Neural cell (in vitro differentiated cells): ENCODE measurements around the gene USP30. TPM values are rescaled to one million over a fixed set of nuclear protein-coding genes. Genes with fewer than 3 reads are reported as not detected.

Experiments used
- H2AFZ ChIP-seq: fragments of 200-600, 300-800 bp; sonication (generic), shearing (Covaris generic); 2 replicates; pipeline ENCODE4 v1.6.0; 2014; ENCODE audit warnings: low read depth, mild to moderate bottlenecking, antibody characterized with exemption, low read length, moderate library complexity
- H3F3A ChIP-seq: fragments of 200-600 bp; shearing (Covaris generic); 2 replicates; pipeline ENCODE4 v1.6.1; 2016; ENCODE audit warnings: mild to moderate bottlenecking, moderate library complexity, mixed read lengths, antibody characterized with exemption, low read length; ENCODE audit not compliant: insufficient read depth, poor library complexity, severe bottlenecking
- H3K27ac ChIP-seq: fragments of 200-600, 300-800 bp; sonication (generic), shearing (Covaris generic); 2 replicates; pipeline ENCODE4 v1.5.1; 2014; ENCODE audit warnings: mild to moderate bottlenecking, low read length, moderate library complexity
- H3K27me3 ChIP-seq: fragments of 300-800, 200-600 bp; sonication (generic), shearing (Covaris generic); 2 replicates; pipeline ENCODE4 v1.6.0; 2014; ENCODE audit warnings: mild to moderate bottlenecking, low read depth, low read length, moderate library complexity; ENCODE audit not compliant: insufficient read depth
- H3K36me3 ChIP-seq: fragments of 300-800, 200-600 bp; sonication (generic), shearing (Covaris generic); 2 replicates; pipeline ENCODE4 v1.5.1; 2014; ENCODE audit warnings: mild to moderate bottlenecking, antibody characterized with exemption, low read length, moderate library complexity; ENCODE audit not compliant: insufficient read depth
- H3K4me2 ChIP-seq: fragments of 300-800, 200-600 bp; sonication (generic), shearing (Covaris generic); 2 replicates; pipeline ENCODE4 v1.6.0; 2014; ENCODE audit warnings: mild to moderate bottlenecking, low read length
- H3K4me3 ChIP-seq: fragments of 300-800, 200-600 bp; sonication (generic), shearing (Covaris generic); 2 replicates; pipeline ENCODE4 v1.5.1; 2014; ENCODE audit warnings: mild to moderate bottlenecking, low read length, moderate library complexity
- H3K79me2 ChIP-seq: fragments of 200-600 bp; shearing (Covaris generic); replicated peaks from 2 replicates; pipeline ENCODE4 v1.6.0; 2014; ENCODE audit warnings: mild to moderate bottlenecking, low read length, moderate library complexity; ENCODE audit not compliant: insufficient read depth
- H3K9ac ChIP-seq: fragments of 300-800, 200-600 bp; sonication (generic), shearing (Covaris generic); 2 replicates; pipeline ENCODE4 v1.6.1; 2016; ENCODE audit warnings: mild to moderate bottlenecking, low read length, mixed read lengths
- H3K9me2 ChIP-seq: fragments of 200-600 bp; shearing (Covaris generic); 2 replicates; pipeline ENCODE4 v1.6.1; 2016; ENCODE audit warnings: mild to moderate bottlenecking, low read length, mixed read lengths; ENCODE audit not compliant: insufficient read depth
- H3K9me3 ChIP-seq: fragments of 200-600, 300-800 bp; sonication (generic), shearing (Covaris generic); 2 replicates; pipeline ENCODE4 v1.6.1; 2016; ENCODE audit warnings: mild to moderate bottlenecking, mixed run types, low read length, moderate library complexity, mixed read lengths
- H4K20me1 ChIP-seq: fragments of 200-600 bp; shearing (Covaris generic); 2 replicates; pipeline ENCODE4 v1.6.1; 2016; ENCODE audit warnings: mild to moderate bottlenecking, mixed run types; ENCODE audit not compliant: insufficient read depth
- EP300 ChIP-seq: fragments of 450-650 bp; conservative IDR thresholded peaks from 2 replicates; pipeline ENCODE4 v1.6.1; 2014; ENCODE audit warnings: antibody characterized with exemption, mild to moderate bottlenecking, moderate library complexity; ENCODE audit not compliant: poor library complexity, severe bottlenecking
- EZH2 ChIP-seq: fragments of 200-600, 300-800 bp; shearing (Covaris generic), sonication (generic); IDR thresholded peaks from 2 replicates; pipeline ENCODE4 v1.6.1; 2014; ENCODE audit warnings: antibody characterized with exemption, low read length, borderline replicate concordance, mild to moderate bottlenecking; ENCODE audit not compliant: insufficient read depth, poor library complexity, severe bottlenecking
- MXI1 ChIP-seq: fragments of 450-650 bp; conservative IDR thresholded peaks from 2 replicates; pipeline ENCODE4 v1.6.1; 2014; ENCODE audit warnings: antibody characterized with exemption, mild to moderate bottlenecking; ENCODE audit not compliant: poor library complexity, severe bottlenecking
- POLR2AphosphoS5 ChIP-seq: IDR thresholded peaks from 2 replicates; pipeline ENCODE4 v1.6.1; 2012
- RAD21 ChIP-seq: fragments of 450-650 bp; conservative IDR thresholded peaks from 2 replicates; pipeline ENCODE4 v1.6.1; 2014; ENCODE audit warnings: antibody characterized with exemption, mild to moderate bottlenecking, moderate library complexity
- SMC3 ChIP-seq: fragments of 450-650 bp; conservative IDR thresholded peaks from 2 replicates; pipeline ENCODE4 v1.6.1; 2014; ENCODE audit warnings: antibody characterized with exemption, mild to moderate bottlenecking, moderate library complexity; ENCODE audit not compliant: poor library complexity
- TAF1 ChIP-seq: IDR thresholded peaks from 2 replicates; pipeline ENCODE4 v1.6.1; 2012; ENCODE audit warnings: low read depth
- polyA plus RNA-seq: library from polyadenylated mRNA; depleted of rRNA; stranded (reverse); fragments of >200 nt; gene quantifications from 2 replicates; pipeline ENCODE4 v1.2.3, GENCODE V29; 2014
- TF ChIP-seq, protein P1 (sequence below): IDR thresholded peaks from 2 replicates; pipeline ENCODE4 v1.6.1; 2012; ENCODE audit warnings: borderline replicate concordance
- TF ChIP-seq, protein P2 (sequence below): fragments of 450-650 bp; IDR thresholded peaks from 2 replicates; pipeline ENCODE4 v1.5.1; 2014; ENCODE audit warnings: antibody characterized with exemption, mild to moderate bottlenecking, moderate library complexity; ENCODE audit not compliant: poor library complexity, severe bottlenecking

Gene USP30
- polyA plus RNA-seq, 1 donor from 2014 or later: 37.2 TPM

DNA sequence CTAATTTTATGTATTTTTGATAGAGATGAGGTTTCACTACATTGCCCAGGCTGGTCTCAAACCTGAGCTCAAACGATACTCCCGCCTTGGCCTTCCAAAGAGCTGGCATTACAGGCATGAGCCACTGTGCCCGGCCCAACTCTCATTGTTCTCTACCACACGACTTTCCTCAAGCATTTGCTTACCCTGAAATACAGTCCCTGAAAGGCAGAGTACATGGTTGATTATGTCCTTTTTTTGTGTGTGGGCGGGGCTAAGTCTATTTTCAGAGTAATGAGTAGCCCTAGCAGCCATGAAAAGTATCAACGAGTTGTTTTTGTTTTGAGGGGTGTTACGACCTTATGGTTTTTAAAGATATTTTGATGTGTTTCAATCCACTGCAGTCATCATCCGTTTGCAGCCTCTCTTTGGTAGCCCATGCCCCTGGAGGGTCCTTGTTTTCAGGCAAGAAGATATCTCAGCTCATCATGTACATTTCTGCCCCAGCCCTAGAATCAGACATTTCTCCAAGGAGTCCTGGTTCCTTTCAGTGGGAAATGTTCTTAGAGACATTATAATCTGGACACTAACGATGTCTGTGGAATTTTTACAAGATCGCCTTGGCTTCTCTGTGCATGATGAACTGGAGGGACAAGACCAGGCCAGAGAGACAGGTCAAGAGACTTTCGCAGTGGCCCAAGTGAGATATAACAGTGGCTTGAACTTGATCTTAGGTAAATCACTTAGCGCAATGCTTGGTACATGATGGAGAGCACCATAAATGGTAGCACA, 72.7 kb downstream of the USP30 start:
- Histone ChIP-seq H4K20me1 (no peaks in the 10 kb centered on the region), H3K27ac (no peak overlapping the region), H3K4me2 (no peak overlapping the region), H2AFZ (no peak overlapping the region), H3K9me3 (no peaks in the 10 kb centered on the region), H3K4me3 (no peak overlapping the region), H3K79me2 (no peaks in the 10 kb centered on the region), H3K27me3 (no peaks in the 10 kb centered on the region), H3F3A (no peaks in the 10 kb centered on the region), H3K9ac (no peak overlapping the region), H3K9me2 (no peaks in the 10 kb centered on the region), H3K36me3 (no peaks in the 10 kb centered on the region)
- TF ChIP-seq SMC3 (no peak), EP300 (no peak), MXI1 (no peak)

DNA sequence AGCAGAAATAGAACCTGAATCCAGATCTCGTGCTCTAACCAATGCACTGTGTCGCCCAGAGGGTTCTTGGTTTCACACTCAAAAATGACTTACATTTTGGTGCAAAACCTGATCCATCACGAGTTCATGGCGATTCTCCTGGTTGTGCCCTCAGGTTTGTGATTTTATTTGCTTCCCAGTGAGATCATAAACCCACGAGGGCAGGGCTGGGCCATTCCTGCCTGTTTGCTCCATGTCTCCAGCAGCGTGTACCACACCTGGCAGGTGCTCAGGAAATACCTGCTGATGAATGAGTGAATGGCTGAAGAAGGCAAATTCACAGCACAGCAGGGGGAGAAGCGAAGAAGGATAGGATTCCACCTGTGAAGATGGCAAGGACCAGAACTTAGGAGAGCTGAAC, 73.4 kb downstream of the USP30 start:
- H3F3A ChIP-seq: no peaks in the 10 kb centered on the region
- no peak for TF ChIP-seq SMC3
- no peak overlapping the region for H3K9ac ChIP-seq
- H3K9me2 ChIP-seq: no peaks in the 10 kb centered on the region
- no peaks in the 10 kb centered on the region for H3K9me3 ChIP-seq
- H3K27me3 ChIP-seq: no peaks in the 10 kb centered on the region
- no peak overlapping the region for H2AFZ ChIP-seq
- no peaks in the 10 kb centered on the region for H3K36me3 ChIP-seq
- no peak overlapping the region for H3K4me2 ChIP-seq
- no peak overlapping the region for H3K27ac ChIP-seq
- H3K4me3 ChIP-seq: no peak overlapping the region
- H3K79me2 ChIP-seq: no peaks in the 10 kb centered on the region
- no peaks in the 10 kb centered on the region for H4K20me1 ChIP-seq

DNA sequence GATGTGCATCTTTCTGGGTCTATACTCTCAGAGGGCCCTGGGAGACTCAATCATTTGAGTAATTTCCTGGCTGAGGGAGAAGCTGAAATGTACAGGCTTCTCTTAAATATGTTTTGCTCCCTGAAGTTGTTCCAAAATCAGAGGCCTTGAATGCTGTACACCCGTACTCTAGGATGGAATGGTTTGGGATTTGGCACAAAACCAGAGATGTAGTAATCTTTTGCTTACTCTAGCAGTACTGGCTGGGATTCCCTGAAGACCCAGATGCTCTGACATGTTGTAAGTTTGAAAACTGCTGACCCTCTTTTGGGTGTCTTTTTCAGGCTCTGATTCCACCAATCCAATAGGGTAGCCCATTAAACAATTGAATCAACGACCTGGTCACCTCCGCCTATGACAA, 74.4 kb downstream of the USP30 start:
- Histone ChIP-seq H3F3A (no peaks in the 10 kb centered on the region), H3K4me3 (no peak overlapping the region), H3K9me2 (no peaks in the 10 kb centered on the region), H3K9me3 (no peaks in the 10 kb centered on the region), H3K79me2 (no peaks in the 10 kb centered on the region), H3K4me2 (no peak overlapping the region), H3K27me3 (no peaks in the 10 kb centered on the region), H4K20me1 (no peaks in the 10 kb centered on the region), H3K36me3 (no peaks in the 10 kb centered on the region), H2AFZ (no peak overlapping the region), H3K27ac (no peak overlapping the region), H3K9ac (no peak overlapping the region)
- TF ChIP-seq POLR2AphosphoS5: no peak

DNA sequence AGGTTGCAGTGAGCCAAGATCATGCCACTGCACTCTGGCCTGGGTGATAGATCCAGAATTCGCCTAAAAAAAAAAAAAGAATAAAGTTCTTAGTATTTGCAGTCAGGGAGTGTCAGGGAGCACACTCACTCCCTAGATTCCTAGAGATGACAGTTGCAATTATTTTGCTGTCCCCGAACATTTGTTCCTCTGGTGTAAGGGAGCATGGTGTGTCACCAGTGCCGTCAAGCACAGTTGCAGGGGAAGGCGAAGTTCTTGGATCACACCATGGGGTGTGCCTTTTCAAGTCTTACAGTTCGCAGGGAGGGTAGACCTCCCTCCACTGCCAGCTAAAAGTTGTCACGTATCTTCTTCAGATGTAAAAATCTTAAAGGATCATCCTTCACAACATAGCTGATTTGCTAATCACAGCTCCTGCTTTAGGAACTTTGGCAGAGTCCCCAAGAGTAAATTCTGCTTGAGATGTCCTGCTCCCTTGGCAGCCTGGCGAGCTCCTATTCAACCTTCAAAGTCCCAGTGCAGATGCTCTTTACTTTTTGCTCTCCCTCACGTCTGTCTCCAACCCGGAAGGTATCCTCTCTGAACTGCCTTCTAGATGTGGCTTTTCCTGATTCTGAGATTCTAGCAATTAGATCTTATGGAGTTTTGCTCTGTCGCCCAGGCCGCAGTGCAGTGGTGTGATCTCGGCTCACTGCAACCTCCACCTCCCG, 75.3 kb downstream of the USP30 start:
- H3K79me2 ChIP-seq: no peaks in the 10 kb centered on the region
- no peak overlapping the region for H2AFZ ChIP-seq
- no peaks in the 10 kb centered on the region for H3K9me2 ChIP-seq
- no peak overlapping the region for H3K4me3 ChIP-seq
- no peak overlapping the region for H3K27ac ChIP-seq
- H3K9ac ChIP-seq: no peak overlapping the region
- H4K20me1 ChIP-seq: no peaks in the 10 kb centered on the region
- H3K27me3 ChIP-seq: no peaks in the 10 kb centered on the region
- no peaks in the 10 kb centered on the region for H3K9me3 ChIP-seq
- H3K36me3 ChIP-seq: no peaks in the 10 kb centered on the region
- TF ChIP-seq, protein P1, sequence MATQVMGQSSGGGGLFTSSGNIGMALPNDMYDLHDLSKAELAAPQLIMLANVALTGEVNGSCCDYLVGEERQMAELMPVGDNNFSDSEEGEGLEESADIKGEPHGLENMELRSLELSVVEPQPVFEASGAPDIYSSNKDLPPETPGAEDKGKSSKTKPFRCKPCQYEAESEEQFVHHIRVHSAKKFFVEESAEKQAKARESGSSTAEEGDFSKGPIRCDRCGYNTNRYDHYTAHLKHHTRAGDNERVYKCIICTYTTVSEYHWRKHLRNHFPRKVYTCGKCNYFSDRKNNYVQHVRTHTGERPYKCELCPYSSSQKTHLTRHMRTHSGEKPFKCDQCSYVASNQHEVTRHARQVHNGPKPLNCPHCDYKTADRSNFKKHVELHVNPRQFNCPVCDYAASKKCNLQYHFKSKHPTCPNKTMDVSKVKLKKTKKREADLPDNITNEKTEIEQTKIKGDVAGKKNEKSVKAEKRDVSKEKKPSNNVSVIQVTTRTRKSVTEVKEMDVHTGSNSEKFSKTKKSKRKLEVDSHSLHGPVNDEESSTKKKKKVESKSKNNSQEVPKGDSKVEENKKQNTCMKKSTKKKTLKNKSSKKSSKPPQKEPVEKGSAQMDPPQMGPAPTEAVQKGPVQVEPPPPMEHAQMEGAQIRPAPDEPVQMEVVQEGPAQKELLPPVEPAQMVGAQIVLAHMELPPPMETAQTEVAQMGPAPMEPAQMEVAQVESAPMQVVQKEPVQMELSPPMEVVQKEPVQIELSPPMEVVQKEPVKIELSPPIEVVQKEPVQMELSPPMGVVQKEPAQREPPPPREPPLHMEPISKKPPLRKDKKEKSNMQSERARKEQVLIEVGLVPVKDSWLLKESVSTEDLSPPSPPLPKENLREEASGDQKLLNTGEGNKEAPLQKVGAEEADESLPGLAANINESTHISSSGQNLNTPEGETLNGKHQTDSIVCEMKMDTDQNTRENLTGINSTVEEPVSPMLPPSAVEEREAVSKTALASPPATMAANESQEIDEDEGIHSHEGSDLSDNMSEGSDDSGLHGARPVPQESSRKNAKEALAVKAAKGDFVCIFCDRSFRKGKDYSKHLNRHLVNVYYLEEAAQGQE: no peak
- TF ChIP-seq TAF1 (no peak), RAD21 (no peak), SMC3 (no peak), POLR2AphosphoS5 (no peak), EZH2 (no peak), EP300 (no peak), MXI1 (no peak)
- TF ChIP-seq, protein P2, sequence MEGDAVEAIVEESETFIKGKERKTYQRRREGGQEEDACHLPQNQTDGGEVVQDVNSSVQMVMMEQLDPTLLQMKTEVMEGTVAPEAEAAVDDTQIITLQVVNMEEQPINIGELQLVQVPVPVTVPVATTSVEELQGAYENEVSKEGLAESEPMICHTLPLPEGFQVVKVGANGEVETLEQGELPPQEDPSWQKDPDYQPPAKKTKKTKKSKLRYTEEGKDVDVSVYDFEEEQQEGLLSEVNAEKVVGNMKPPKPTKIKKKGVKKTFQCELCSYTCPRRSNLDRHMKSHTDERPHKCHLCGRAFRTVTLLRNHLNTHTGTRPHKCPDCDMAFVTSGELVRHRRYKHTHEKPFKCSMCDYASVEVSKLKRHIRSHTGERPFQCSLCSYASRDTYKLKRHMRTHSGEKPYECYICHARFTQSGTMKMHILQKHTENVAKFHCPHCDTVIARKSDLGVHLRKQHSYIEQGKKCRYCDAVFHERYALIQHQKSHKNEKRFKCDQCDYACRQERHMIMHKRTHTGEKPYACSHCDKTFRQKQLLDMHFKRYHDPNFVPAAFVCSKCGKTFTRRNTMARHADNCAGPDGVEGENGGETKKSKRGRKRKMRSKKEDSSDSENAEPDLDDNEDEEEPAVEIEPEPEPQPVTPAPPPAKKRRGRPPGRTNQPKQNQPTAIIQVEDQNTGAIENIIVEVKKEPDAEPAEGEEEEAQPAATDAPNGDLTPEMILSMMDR: no peak
- H3F3A ChIP-seq: no peaks in the 10 kb centered on the region
- no peak overlapping the region for H3K4me2 ChIP-seq
